ENCODE data around the gene ZBED6.
"Not testable (repeated sequence)": the region's sequence is repeated elsewhere in the genome, so short reads cannot be mapped to it uniquely, and the experiment has no call there.

Gene ZBED6

GRCh38 chr1:203796236-203796605 is 798 bp downstream of the ZBED6 start:
- DNase-seq: peak in 2 of 3 experiments; percentile 2 to 24
- H3K27me3 Mint-ChIP-seq: no peaks in the 10 kb centered on the region
- peak overlapping the region; percentile 96 to 97 for H3K27ac Mint-ChIP-seq
- H3K9me3 Mint-ChIP-seq: no peaks in the 10 kb centered on the region
- H3K4me1 Mint-ChIP-seq (ENCODE audit: low read depth in 2 of 2): peaks cover 25 to 51% of the 10 kb centered on the region in 2 donors
- ATAC-seq (replicated peaks): no peak
- H3K4me3 Mint-ChIP-seq: peak overlapping the region; percentile 95
- peaks cover 14% of the 10 kb centered on the region for H3K36me3 Mint-ChIP-seq (ENCODE audit: insufficient read depth)

GRCh38 chr1:203797216-203797615 is 1.8 kb downstream of the ZBED6 start:
- DNase-seq (no peak), ATAC-seq (replicated peaks) (no peak)
- Mint-ChIP-seq H3K9me3 (no peaks in the 10 kb centered on the region), H3K36me3 (ENCODE audit: insufficient read depth) (peaks cover 14% of the 10 kb centered on the region), H3K27me3 (no peaks in the 10 kb centered on the region), H3K27ac (peak overlapping the region in 1 of 2 donors; percentile 97), H3K4me3 (peak overlapping the region; percentile 95), H3K4me1 (ENCODE audit: low read depth in 2 of 2) (peaks cover 25 to 56% of the 10 kb centered on the region in 2 donors)

- ATAC-seq (replicated peaks): no peak
- Mint-ChIP-seq H3K27me3 (no peaks in the 10 kb centered on the region), H3K27ac (no peak overlapping the region), H3K9me3 (no peaks in the 10 kb centered on the region), H3K36me3 (ENCODE audit: insufficient read depth) (peaks cover 19% of the 10 kb centered on the region), H3K4me1 (ENCODE audit: low read depth in 2 of 2) (peaks cover 26 to 61% of the 10 kb centered on the region in 2 donors), H3K4me3 (peak overlapping the region in 1 of 2 donors; percentile 95)
- DNase-seq: no peak
Measured at GRCh38 chr1:203797948-203798655, 2.7 kb downstream of the ZBED6 start.

DNA sequence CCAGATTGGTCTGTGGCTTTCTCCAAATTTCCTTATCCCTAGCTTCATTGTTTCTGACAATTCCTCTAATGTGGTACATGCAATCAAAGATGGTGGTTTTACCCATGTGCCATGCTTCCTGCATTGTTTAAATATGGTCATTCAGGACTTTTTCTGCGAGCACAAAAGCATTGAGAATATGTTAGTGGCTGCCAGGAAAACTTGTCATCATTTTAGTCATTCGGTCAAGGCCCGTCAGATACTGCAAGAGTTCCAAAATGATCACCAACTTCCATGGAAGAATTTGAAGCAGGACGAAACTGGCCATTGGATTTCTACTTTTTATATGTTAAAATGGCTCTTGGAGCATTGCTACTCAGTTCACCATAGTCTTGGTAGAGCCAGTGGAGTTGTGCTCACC is 3.7 kb downstream of the ZBED6 start:
- Mint-ChIP-seq H3K9me3 (no peaks in the 10 kb centered on the region), H3K4me1 (ENCODE audit: low read depth in 2 of 2) (peaks cover 29 to 66% of the 10 kb centered on the region in 2 donors), H3K4me3 (peak overlapping the region in 1 of 2 donors; percentile 3), H3K27ac (peak overlapping the region in 1 of 2 donors; percentile 19), H3K27me3 (no peaks in the 10 kb centered on the region), H3K36me3 (ENCODE audit: insufficient read depth) (peaks cover 30% of the 10 kb centered on the region)
- no peak for DNase-seq
- no peak for ATAC-seq (replicated peaks)

DNA sequence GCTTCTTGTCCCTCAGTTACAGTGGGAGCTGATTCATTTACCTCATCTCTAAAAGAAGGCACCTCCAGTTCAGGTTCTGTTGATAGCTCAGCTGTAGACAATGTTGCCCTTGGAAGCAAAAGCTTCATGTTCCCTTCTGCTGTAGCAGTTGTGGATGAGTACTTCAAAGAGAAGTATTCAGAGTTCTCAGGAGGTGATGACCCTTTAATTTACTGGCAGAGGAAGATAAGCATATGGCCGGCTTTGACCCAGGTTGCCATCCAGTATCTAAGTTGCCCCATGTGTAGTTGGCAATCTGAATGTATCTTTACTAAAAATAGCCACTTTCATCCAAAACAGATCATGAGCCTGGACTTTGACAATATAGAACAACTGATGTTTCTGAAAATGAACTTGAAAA is 4.5 kb downstream of the ZBED6 start:
- H3K36me3 Mint-ChIP-seq (ENCODE audit: insufficient read depth): peaks cover 37% of the 10 kb centered on the region
- no peak for ATAC-seq (replicated peaks)

DNA sequence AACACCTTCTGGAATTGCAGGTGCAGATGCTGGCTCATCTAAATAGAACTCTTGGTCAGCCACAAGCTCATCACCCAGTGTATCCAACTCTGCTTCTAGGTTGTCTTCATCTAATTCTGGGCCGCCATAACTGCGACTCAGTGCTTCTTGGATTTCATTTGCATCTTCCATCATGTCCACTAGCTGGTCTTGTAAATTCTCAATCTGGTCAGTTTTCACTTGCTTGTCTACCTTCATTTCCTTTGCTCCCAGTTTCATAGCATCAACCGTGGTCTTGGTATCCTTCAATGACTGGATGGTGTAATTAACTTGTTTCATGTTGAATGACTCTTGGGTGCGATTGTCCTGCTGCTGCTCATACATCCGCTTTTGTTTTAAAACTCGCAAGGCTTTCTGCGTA is 10.3 kb downstream of the ZBED6 start:
- H3K4me3 Mint-ChIP-seq: no peak overlapping the region
- peaks cover 67% of the 10 kb centered on the region for H3K36me3 Mint-ChIP-seq (ENCODE audit: insufficient read depth)
- H3K27ac Mint-ChIP-seq: peak overlapping the region in 1 of 2 donors; percentile 19
- no peaks in the 10 kb centered on the region for H3K27me3 Mint-ChIP-seq
- no peak for ATAC-seq (replicated peaks)
- peaks cover 17 to 32% of the 10 kb centered on the region in 2 donors for H3K4me1 Mint-ChIP-seq (ENCODE audit: low read depth in 2 of 2)
- H3K9me3 Mint-ChIP-seq: no peaks in the 10 kb centered on the region
- DNase-seq: no peak

More for the DNA sequence above, 4.5 kb downstream of the ZBED6 start:
- no peaks in the 10 kb centered on the region for H3K27me3 Mint-ChIP-seq
- H3K4me1 Mint-ChIP-seq (ENCODE audit: low read depth in 2 of 2): peaks cover 31 to 69% of the 10 kb centered on the region in 2 donors
- H3K27ac Mint-ChIP-seq: peak overlapping the region in 1 of 2 donors; percentile 46
- no peaks in the 10 kb centered on the region for H3K9me3 Mint-ChIP-seq
- H3K4me3 Mint-ChIP-seq: no peak overlapping the region
- DNase-seq: no peak

- DNase-seq: no peak
- Mint-ChIP-seq H3K27me3 (no peaks in the 10 kb centered on the region), H3K9me3 (no peaks in the 10 kb centered on the region), H3K27ac (no peak overlapping the region), H3K36me3 (ENCODE audit: insufficient read depth) (peaks cover 78% of the 10 kb centered on the region), H3K4me3 (no peak overlapping the region), H3K4me1 (ENCODE audit: low read depth in 2 of 2) (peaks cover 17 to 35% of the 10 kb centered on the region in 2 donors)
- ATAC-seq (replicated peaks): no peak
Measured at GRCh38 chr1:203807196-203807595, 11.8 kb downstream of the ZBED6 start.

- H3K9me3 Mint-ChIP-seq: no peaks in the 10 kb centered on the region
- peaks cover 6 to 37% of the 10 kb centered on the region in 2 donors for H3K4me1 Mint-ChIP-seq (ENCODE audit: low read depth in 2 of 2)
- H3K27me3 Mint-ChIP-seq: no peaks in the 10 kb centered on the region
- H3K36me3 Mint-ChIP-seq (ENCODE audit: insufficient read depth): peaks cover 73% of the 10 kb centered on the region
- DNase-seq (no peak), ATAC-seq (replicated peaks) (no peak)
- no peak overlapping the region for H3K4me3 Mint-ChIP-seq
- peak overlapping the region; percentile 71 to 86 for H3K27ac Mint-ChIP-seq
Measured at GRCh38 chr1:203813581-203814341, 18.3 kb downstream of the ZBED6 start.

DNA sequence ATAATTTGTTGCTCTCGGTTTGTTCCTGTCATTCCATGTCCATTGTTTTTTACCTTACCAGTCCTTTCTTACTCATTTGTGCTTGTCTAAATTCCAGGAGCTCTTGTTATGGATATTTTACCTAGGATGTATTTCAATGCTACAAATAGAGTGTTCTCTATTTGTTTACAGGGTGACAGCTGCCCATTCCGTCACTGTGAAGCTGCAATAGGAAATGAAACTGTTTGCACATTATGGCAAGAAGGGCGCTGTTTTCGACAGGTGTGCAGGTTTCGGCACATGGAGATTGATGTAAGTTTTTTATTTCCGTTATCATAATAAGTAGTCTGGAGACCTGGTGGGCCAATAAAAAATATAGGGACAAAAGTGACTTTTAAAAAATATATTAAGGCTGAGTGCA is 23.0 kb downstream of the ZBED6 start:
- DNase-seq (no peak), ATAC-seq (replicated peaks) (no peak)
- Mint-ChIP-seq H3K36me3 (ENCODE audit: insufficient read depth) (peaks cover 89% of the 10 kb centered on the region), H3K4me1 (ENCODE audit: low read depth in 2 of 2) (peaks cover 13 to 48% of the 10 kb centered on the region in 2 donors), H3K9me3 (no peaks in the 10 kb centered on the region), H3K27me3 (no peaks in the 10 kb centered on the region), H3K27ac (no peak overlapping the region), H3K4me3 (no peak overlapping the region)

DNA sequence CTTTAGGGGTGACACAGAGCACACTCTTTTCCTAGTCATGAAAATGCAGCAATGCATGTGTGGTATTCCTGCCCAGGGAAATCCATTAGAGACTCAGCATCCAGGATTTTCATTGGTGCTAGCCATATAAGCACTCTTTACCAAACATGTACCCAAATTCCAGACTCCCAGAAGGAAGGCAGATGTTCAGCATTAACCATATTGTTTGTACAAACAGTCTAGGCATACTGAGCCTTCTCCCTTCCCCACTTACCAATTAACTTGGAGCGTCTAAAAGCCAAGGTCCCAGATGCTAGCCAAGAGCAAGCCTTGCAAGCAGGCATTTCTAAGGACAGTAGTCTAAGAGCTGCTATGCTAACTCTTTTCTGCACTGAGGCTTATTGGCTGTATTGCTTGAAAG is 27.9 kb downstream of the ZBED6 start:
- DNase-seq: no peak
- H3K27me3 Mint-ChIP-seq: no peaks in the 10 kb centered on the region
- no peaks in the 10 kb centered on the region for H3K9me3 Mint-ChIP-seq
- H3K36me3 Mint-ChIP-seq (ENCODE audit: insufficient read depth): peaks cover 82% of the 10 kb centered on the region
- no peak for ATAC-seq (replicated peaks)
- peaks cover 8 to 39% of the 10 kb centered on the region in 2 donors for H3K4me1 Mint-ChIP-seq (ENCODE audit: low read depth in 2 of 2)
- peak overlapping the region in 1 of 2 donors; percentile 65 for H3K27ac Mint-ChIP-seq
- H3K4me3 Mint-ChIP-seq: no peak overlapping the region

GRCh38 chr1:203826175-203826574 is 30.8 kb downstream of the ZBED6 start:
- Mint-ChIP-seq H3K27ac (no peak overlapping the region), H3K4me3 (no peak overlapping the region), H3K9me3 (no peaks in the 10 kb centered on the region), H3K27me3 (no peaks in the 10 kb centered on the region), H3K4me1 (ENCODE audit: low read depth in 2 of 2) (peaks cover 8 to 34% of the 10 kb centered on the region in 2 donors), H3K36me3 (ENCODE audit: insufficient read depth) (peaks cover 82% of the 10 kb centered on the region)
- ATAC-seq (replicated peaks) (no peak), DNase-seq (no peak)

- ATAC-seq (replicated peaks): no peak
- Mint-ChIP-seq H3K9me3 (no peaks in the 10 kb centered on the region), H3K4me1 (ENCODE audit: low read depth in 2 of 2) (peaks cover 2 to 19% of the 10 kb centered on the region in 2 donors), H3K27me3 (no peaks in the 10 kb centered on the region), H3K27ac (no peak overlapping the region), H3K4me3 (no peak overlapping the region), H3K36me3 (ENCODE audit: insufficient read depth) (peaks cover 82% of the 10 kb centered on the region)
- DNase-seq: no peak
Measured at GRCh38 chr1:203828002-203828401, 32.6 kb downstream of the ZBED6 start.

DNA sequence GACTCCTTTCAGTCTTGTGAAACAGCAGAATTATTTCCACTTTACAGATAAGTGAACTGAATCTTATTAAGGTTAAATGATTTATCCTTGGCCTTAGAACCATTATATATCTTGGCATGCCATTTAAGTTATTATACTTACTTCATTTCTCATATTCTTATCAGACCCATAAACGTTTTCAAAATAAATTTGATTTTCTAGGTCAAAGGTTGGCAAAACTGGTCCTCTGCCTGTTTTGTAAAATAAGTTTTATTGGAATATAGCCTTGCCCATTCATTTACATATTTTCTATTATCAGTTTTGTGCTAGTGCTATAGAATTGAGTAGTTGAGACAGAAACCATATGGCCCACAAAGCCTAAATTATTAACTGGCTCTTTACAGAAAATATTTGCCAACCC is 33.1 kb downstream of the ZBED6 start:
- Mint-ChIP-seq H3K4me1 (ENCODE audit: low read depth in 2 of 2) (peaks cover 2 to 14% of the 10 kb centered on the region in 2 donors), H3K9me3 (no peaks in the 10 kb centered on the region), H3K36me3 (ENCODE audit: insufficient read depth) (peaks cover 86% of the 10 kb centered on the region), H3K27me3 (no peaks in the 10 kb centered on the region), H3K27ac (no peak overlapping the region), H3K4me3 (no peak overlapping the region)
- DNase-seq (no peak), ATAC-seq (replicated peaks) (no peak)

- DNase-seq; ATAC-seq (replicated peaks); H3K27me3 Mint-ChIP-seq; H3K9me3 Mint-ChIP-seq; H3K4me1 Mint-ChIP-seq (ENCODE audit: low read depth in 2 of 2); H3K4me3 Mint-ChIP-seq: not testable (repeated sequence)
- H3K36me3 Mint-ChIP-seq (ENCODE audit: insufficient read depth): peaks cover 86% of the 10 kb centered on the region
- peak overlapping the region in 1 of 2 donors; percentile 16 for H3K27ac Mint-ChIP-seq
Measured at GRCh38 chr1:203829247-203829646, 33.8 kb downstream of the ZBED6 start.
